Measurements from ENCODE around the gene SLC35B4.

Gene SLC35B4

DNA sequence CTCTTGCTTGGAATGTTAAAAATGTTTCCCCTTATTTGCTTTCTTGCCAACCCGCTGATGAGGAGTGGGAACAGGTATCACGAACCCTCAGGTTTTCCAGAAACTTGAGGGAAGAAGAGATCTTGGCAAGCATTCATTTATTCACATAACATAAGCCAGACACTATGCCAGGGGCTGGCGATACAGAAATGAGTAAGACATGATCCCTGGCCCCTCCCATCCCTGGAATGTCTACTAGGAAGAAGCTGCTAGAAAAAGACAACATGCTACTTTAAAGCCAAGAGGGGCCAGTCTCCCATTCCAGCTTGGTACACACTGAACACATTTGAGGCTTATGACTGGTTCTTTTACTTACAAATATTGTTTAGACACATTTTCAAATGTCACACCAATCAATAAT is 26.4 kb downstream of the SLC35B4 start:
- no peak for DNase-seq (ENCODE audit: low spot score)

DNA sequence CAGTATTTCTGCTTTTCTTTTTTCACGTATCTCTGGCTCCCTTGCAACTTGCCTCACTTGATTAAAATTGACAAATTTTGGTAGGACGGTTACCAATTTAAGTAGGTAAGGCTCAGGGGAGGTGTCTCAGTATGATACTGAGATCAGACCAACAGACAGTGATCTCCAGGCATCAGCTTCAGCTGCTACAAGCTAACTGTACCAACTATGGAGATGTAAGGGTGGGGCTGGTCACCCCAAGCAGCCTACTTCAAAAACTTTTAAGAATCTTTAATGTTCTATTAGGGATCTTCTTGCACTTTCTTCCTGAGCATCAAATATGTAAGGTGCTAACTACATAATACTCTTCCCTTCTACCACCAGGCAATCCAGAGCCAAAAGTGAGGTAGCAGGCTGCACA is 26.9 kb downstream of the SLC35B4 start:
- DNase-seq (ENCODE audit: low spot score), result no peak

DNA sequence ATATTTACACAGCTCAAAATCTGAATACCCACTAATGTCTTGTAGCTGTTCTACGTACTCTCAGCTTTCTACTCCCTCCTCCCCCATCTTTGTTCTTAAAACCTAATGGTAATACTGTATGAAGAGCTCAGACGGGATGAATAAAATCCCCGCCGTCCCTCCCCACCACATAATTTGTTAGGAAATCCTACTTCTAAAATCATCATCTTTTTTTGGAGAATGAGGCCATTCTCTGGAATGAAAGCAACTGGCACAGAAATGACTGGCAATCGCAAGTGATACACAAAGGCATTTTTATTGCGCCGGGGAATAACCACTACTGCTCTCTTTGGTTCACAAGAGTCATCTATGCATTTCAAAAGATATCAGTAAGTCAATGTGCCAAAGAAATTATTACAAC is 27.3 kb downstream of the SLC35B4 start:
- no peak for DNase-seq (ENCODE audit: low spot score)

DNA sequence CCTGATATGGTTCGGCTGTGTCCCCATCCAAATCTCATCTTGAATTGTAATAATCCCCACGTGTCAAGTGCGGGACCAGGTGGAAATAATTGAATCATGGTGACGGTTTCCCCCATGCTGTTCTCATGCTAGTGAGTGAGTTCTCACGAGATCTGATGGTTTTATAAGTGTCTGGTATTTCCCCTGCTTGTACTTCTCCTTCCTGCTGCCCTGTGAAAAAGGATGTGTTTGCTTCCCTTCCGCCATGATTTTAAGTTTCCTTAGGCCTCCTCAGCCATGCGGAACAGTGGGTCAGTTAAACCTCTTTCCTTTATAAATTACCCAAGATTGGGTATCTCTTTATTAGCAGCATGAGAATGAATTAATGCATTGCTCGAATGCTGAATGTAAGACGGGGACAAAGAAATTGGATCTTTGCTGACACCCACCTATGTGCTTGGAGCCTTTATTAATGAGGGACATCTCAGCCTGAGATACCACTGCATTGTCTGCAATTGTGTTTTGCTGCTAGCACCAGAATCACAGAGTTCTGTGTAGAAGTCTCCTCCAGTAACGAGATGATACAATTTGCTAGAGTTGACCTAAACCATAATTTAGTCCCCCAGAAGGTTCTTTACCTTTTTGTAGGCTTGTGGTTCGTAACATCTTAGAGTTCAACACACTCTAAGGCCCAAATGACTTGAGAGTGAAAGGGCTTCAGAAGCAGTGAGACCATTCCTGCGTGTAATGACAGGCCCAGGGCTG is 28.6 kb downstream of the SLC35B4 start:
- DNase-seq (ENCODE audit: low spot score), result no peak

DNA sequence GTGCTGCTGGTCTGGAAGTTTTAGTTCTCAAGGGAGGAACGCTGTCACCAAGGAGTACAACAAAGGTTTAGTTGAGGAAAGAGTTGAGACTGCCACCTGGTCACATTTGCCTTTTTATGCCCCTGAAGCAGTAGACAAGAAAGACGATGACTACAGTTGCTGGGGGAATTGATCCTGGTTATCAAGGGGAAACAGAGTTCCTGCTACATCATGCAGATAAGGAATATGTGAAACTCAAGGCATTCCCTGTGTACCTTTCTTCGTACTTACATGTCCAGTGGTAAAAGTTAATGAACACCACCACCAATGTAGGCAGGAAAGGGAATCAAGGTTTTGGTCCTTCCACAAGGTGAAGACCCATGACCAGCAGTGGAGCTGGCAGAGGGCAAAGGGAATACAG is 31.8 kb downstream of the SLC35B4 start:
- no peak for DNase-seq (ENCODE audit: low spot score)

DNA sequence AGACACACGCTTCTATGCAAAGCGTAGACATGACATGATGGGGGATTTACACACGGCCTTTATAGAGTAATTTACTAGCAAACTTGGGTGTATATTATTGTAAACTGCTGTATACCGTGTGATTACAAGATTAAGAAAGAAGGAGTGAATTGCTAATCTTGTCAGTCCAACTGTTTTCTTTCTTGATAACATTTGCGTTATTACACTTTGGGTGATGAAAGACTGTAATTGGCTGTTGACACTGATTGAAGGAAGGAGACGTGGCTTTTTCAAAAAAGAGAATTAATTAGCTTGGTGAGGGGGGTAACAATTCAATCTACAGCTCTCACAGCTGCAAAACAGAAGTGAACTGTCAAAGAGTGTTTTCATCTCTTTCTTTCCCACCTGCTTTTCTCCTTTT is 32.7 kb downstream of the SLC35B4 start:
- no peak for DNase-seq (ENCODE audit: low spot score)

DNA sequence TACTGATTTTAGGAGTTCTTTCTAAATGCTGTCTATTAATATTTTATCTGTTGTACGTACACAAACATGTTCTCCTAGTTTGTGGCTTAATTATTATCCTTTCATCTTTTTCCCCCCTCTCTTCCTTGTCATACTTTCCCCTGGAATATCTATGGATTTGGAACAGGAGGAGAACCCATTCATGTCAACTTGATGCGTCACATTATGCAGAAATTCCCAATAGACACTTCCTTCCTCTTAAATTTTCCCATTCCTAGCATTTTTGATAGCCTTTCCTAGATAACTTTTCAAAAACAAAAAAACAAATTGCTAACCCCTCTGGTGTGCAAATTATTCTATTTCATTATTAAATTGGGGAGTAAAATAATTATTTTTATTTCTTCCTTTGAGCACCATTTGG is 36.2 kb downstream of the SLC35B4 start:
- DNase-seq (ENCODE audit: low spot score), result no peak

DNA sequence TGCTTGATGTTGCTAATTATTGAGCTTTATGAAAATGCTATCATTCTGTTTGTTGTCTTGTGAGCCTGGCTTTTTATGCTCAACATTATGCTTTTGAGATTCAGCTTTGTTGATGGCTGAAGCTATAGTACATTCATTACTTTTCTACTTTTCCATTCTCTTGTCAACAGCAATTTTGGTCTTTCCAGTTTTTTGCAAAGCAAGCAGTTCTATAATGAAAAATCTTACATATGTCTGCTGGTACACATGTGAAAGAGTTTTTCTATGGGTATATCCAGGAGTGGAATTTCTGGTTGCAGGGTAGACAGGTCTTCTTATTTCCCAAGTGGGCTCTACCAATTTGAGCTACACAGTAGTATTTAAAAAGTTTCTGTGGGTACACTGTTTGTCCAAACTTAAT is 36.8 kb downstream of the SLC35B4 start:
- DNase-seq (ENCODE audit: low spot score), result no peak

DNA sequence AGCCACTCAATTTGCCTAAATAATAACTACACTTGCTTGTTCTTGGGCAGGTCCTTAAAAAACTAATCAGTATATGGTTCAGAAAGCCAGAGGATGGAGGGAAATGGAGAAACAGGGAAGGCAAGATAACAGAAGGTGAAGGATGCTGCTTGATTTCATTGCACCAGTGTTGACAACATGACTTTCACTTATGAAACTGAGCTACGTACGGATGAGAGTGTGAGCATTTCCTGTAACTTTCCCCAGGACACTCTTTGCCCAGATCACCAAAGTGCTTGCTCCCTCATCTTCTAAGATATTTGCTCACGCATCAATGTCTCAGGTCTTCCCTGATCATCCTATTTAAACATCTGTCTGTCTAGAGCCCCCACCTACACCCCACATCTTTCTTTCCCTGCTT is 37.4 kb downstream of the SLC35B4 start:
- no peak for DNase-seq (ENCODE audit: low spot score)

DNA sequence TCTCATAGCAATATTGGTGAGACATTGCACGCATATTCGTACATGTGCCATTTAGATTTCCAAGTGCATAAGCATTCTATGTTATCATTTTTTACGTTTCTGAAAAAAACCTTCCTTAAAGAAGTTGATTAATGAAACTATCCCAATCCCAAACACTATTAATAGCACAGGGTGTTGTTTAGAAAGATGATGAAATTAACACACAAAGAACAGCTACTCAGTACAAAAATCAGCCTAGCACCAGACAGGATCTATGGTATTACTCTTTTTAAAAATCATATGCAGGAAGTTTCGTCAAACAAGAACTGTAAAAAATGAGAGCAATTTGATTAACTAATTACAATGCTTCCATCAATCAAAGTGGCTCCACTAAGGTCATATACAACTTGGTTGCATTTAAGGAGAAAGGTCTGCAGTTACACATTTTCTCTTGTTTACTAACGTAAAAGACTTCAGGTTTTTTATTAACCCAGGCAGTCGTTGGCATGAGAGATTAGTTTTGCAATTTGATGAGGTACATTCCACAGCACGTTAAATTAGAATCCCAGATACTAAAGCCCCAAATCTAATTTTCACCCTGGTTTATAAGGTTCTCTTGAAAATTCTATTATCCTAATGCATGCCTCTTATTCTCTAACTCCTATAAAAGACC is 38.1 kb downstream of the SLC35B4 start:
- DNase-seq (ENCODE audit: low spot score), result no peak

DNA sequence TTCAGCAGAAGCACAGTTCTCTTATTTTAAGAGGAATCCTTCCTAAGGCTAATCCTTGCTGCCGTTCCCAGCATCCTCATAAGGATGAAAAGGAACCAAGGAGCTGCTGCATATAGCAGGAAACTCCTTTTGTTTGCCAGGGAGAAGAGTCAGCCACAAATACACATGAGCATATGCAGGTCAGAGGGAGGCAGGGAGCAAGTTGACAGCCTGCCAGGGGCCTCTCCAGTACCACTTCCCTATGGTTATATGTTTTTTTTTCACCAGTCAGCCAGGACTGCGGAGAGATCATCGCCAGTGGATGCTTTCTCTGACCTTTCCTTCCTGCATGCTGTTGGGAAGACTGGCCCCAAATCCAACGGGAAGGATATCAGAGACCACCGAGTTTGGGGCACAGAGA is 39.8 kb downstream of the SLC35B4 start:
- DNase-seq (ENCODE audit: low spot score), result no peak

DNA sequence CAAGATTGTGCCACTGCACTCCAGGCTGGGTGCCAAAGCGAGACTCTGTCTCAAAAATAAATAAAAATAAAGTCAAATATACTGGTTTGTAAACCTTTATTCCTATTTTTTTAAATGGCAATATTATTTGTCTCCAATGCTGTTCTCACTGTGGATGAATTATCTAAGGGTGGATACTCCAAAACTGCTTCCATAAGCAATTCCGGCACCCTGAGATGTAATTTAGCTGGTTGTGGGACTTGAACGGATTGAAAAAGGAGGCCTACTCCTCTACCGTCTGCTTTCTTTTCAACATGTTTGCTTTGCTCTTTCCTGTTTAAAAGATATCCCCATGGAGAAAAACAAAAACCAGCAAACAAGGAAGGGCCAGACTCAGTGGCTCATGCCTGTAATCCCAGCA is 54.4 kb downstream of the SLC35B4 start:
- no peak for DNase-seq (ENCODE audit: low spot score)

DNA sequence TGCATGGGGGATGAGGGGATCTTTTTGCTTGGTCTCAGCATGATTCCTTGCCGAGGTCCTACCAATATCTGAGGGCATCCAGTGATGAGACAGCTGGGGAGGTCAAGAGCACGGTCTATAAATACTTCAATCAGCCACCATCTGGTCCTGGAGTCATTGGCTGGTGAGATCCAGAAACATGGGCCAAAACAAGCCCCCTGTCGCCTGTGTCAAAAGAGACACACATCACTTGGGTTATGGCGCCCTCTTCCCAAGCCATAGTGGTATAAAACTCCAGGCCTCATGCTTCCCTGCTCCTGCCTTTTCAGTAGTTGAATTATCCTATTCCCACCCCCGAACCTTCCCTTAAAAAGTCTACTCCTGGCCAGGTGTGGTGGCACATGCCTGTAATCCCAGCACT is 60.9 kb downstream of the SLC35B4 start:
- DNase-seq (ENCODE audit: low spot score), result peak; percentile 31

DNA sequence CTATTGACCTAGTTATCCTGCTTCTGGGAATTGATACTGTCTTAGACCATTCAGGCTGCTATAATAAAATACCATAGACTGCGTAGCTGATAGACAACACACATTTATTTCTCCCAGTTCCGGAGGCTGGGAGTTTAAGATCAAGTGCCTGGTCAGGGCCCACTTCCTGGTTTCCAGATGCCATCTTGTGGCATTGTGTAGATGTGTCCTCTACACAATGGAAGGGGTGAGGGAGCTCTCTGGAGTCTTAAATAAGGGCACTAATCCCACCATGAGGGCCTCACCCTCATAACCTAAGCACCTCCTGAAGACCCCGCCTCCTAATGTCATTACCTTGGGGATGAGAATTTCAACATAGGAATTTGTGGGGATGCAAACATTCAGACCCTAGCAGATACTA is 62.4 kb downstream of the SLC35B4 start:
- no peak for DNase-seq (ENCODE audit: low spot score)

DNA sequence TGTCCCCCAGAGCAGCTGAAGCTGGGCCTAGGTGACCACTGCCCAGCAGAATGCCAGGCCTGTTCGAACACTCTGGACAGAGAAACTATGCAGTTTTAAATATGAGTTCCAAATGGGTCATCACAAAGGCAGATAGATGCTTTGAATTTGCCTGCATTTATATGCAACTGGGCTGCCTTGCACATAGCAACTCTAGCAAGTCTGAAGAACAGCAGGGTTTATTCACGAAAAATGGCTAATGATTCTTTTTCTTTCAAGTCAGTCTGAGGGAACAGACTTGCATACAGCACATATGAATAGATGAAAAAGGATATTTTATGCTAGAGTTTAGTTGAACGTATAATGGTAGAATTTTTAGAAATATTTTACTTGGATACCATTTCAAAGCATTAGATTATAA is 68.5 kb downstream of the SLC35B4 start:
- DNase-seq (ENCODE audit: low spot score), result no peak

DNA sequence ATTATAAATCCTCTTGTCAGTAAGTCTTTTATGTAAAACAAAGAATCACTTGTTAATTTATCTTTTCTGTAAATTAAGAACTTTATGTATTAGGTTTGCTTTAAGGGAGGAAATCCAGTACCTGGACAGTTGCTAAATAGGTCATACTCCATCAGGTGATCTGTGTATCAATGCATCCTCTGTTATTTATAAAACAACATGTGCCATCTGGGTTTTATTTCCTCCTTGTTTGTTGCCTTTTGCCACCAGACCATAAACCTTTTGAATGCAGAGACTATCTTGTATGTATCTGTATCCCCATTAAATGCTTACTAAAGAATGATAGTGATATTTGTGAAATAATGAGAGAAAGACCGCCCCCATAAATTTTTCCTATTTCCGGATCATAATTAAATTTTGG is 70.0 kb downstream of the SLC35B4 start:
- no peak for DNase-seq (ENCODE audit: low spot score)

DNA sequence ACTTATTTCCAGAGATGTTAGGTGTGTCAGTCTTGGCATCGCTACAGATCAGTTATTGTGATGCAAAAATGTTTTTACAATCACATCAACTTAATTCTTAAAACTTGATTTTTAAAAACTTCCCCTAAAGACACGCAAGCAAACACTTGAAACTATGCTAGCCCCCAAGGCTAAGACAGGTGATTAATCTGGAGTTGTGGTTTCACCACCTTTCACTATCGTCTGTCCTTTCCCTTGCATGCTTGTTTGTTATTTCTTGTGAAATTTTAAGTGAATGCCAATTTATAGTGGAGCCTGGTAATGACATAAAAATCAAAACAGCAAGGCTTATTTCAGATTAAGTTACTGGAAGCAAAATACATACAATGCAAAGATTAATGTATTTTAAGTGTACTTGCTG is 70.4 kb downstream of the SLC35B4 start:
- no peak for DNase-seq (ENCODE audit: low spot score)

DNA sequence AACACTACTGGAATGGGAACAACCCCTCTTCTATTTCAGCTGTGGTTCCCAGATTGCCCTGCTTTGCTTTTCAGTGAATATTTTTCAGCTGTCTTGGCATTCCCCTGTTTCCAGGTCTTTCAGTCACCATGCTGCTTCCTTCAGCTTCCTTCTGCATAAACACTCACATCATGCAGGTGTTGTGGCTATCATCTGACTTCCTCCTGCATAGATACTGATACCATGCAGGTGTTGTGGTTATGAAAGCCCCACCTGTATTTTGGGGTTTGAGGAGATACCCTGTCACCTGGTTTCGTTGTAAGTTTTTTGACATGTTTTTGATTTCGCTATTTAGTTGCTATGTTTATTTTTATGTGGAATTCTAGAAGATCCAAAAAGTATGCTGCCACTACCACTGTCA is 71.5 kb downstream of the SLC35B4 start:
- no peak for DNase-seq (ENCODE audit: low spot score)

Data from iPS-NIHi11 (cell line).